ENCODE results near the gene NUDT16L1. TPM values are rescaled to one million over a fixed set of nuclear protein-coding genes. Genes with fewer than 3 reads are reported as not detected.

Gene NUDT16L1
- 22.7 and 23.6 TPM in 2 replicates for total RNA-seq

DNA sequence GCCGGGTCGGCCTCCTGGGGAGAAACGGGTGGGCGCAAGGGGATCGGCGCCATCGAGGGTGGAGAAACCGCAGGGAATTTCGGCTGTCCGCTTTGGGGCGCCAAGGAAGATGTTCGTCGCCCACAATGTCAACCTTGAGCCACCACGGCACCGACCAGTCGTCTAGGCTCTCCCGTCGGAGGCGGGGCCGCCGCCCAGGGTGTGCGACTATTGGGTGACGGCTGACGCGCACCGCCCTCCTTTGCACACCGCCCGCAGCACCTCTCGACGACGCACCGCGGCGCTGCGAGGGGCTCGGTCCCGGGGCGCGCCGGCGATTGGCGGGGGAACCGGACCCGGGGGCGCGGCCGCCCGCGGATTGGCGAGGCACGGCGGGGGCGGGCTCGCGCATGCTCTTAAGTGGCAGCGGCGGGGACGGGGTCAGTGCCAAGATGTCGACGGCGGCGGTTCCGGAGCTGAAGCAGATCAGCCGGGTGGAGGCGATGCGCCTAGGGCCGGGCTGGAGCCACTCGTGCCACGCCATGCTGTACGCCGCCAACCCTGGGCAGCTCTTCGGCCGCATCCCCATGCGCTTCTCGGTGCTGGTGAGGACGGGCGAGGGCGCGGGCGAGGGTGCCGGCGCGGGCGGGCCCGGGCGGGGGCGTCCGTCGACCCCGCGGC, at the start of gene NUDT16L1:
NUDT16L1 (plus strand) TSS at position 267 of the 660 bp plus-strand sequence; CDS start at position 432, 165 bp downstream.

DNA sequence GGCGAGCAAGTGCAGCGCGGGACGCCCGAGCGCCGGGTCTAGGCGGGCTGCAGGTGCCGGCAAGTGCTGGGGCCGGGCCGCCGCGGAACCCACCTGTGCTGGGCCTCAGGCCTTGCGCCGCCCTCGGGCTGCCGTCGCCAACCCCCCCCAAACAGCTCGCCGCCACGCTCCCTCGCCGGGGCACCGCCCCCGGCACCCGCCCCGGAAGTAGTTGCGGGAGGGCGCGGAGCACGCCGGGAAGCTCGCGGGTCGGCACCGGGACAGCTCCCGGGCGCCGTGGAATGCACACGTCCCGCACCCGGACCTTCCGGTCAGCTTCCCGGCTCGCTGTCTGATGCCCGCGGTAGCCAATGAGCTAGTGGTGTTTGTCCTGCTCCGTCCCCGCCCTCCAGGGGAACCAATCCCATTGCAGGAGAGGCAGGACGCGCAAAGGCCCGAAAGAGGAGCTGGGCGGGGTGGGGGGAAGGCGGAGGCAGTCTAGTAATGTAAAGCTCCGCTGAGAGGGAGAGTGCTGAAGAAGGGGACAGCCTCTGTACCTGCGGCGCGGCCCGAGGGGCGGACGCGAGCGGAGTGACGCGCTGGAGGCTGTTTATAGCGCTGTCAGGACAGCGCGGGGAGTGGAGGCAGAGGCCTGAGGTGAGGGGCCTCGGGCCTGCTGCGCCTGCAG, 40.8 kb downstream of the NUDT16L1 start, which contains the start of the genes ANKS3 and DNAAF8:
ANKS3 (minus strand) TSS at position 209 of the 667 bp plus-strand sequence. CDS start 4,122 bp downstream, outside the sequence.
DNAAF8 (plus strand) TSS at position 475 of the 667 bp plus-strand sequence. CDS start 1,978 bp downstream, outside the sequence.

Other genes with a start within 250 kb of the NUDT16L1 start
- 53.5 and 59.3 TPM in 2 replicates for gene NMRAL1, start 218.9 kb upstream of the NUDT16L1 start, total RNA-seq
- gene HMOX2, start 217.2 kb upstream of the NUDT16L1 start, total RNA-seq, result 32.8 and 52.9 TPM in 2 replicates
- 6.4 and 9.6 TPM in 2 replicates for gene CDIP1, start 154.8 kb upstream of the NUDT16L1 start, total RNA-seq
- under 0.01 TPM in 2 replicates for gene C16orf96, start 137.2 kb upstream of the NUDT16L1 start, total RNA-seq
- gene UBALD1, start 78.7 kb upstream of the NUDT16L1 start, total RNA-seq, result 3.3 and 3.9 TPM in 2 replicates
- gene MGRN1, start 68.7 kb upstream of the NUDT16L1 start, total RNA-seq, result 20.3 and 21.6 TPM in 2 replicates
- gene ANKS3, start 40.7 kb downstream of the NUDT16L1 start, total RNA-seq, result 19.4 and 29.6 TPM in 2 replicates
- 0.63 and 0.94 TPM in 2 replicates for gene DNAAF8, start 41.0 kb downstream of the NUDT16L1 start, total RNA-seq
- 4.7 and 5.2 TPM in 2 replicates for gene ZNF500, start 73.6 kb downstream of the NUDT16L1 start, total RNA-seq
- not detected in 2 replicates for gene SEPTIN12, start 94.8 kb downstream of the NUDT16L1 start, total RNA-seq
- not detected in 2 replicates for gene SMIM22, start 101.8 kb downstream of the NUDT16L1 start, total RNA-seq
- 14.9 and 18.3 TPM in 2 replicates for gene ROGDI, start 109.1 kb downstream of the NUDT16L1 start, total RNA-seq
- gene GLYR1, start 153.7 kb downstream of the NUDT16L1 start, total RNA-seq, result 31.2 and 33.7 TPM in 2 replicates
- 12.8 and 15.2 TPM in 2 replicates for gene UBN1, start 153.9 kb downstream of the NUDT16L1 start, total RNA-seq
- 33.4 and 46.3 TPM in 2 replicates for gene PPL, start 243.6 kb downstream of the NUDT16L1 start, total RNA-seq